Heart right ventricle (tissue), 16 donors: ENCODE results near the gene ROPN1. TPM values are rescaled to one million over a fixed set of nuclear protein-coding genes. Genes with fewer than 3 reads are reported as not detected.

ENCODE experiments used
- ATAC-seq, 8 donors: fragments of 200-7000 bp; cut with Tn5 transposase; one replicate each; pipeline ENCODE4 v1.9.1; 2020; ENCODE audit warnings: mild to moderate bottlenecking in 8 of 8, moderate library complexity in 8 of 8, moderate number of reproducible peaks in 1 of 8
- DNase-seq, 2 donors: peaks; one replicate each; pipeline ENCODE4 v3.0.0-alpha.2; 2020
- H3K27ac ChIP-seq, 10 donors: fragments of 200-600 bp; sonication (generic) in 2 of 10; one replicate each; pipeline versions ENCODE4 v1.5.0 to v1.8.0; 2020 to 2022; ENCODE audit warnings: mild to moderate bottlenecking in 3 of 10
- H3K27me3 ChIP-seq, 7 donors: fragments of 200-600 bp; one replicate each; pipeline ENCODE4 v1.8.0; 2021 to 2022; ENCODE audit warnings: mild to moderate bottlenecking in 2 of 7
- H3K36me3 ChIP-seq, 9 donors: fragments of 200-600 bp; sonication (generic) in 1 of 9; one replicate each; pipeline versions ENCODE4 v1.5.0 to v1.8.0; 2020 to 2022; ENCODE audit warnings: mild to moderate bottlenecking in 2 of 9
- H3K4me1 ChIP-seq, 9 donors: fragments of 200-600 bp; sonication (generic) in 1 of 9; one replicate each; pipeline versions ENCODE4 v1.5.0 to v1.8.0; 2020 to 2022; ENCODE audit warnings: mild to moderate bottlenecking in 4 of 9
- H3K4me3 ChIP-seq, 10 donors: fragments of 200-600 bp; sonication (generic) in 2 of 10; one replicate each; pipeline versions ENCODE4 v1.5.0 to v1.8.0; 2020 to 2022; ENCODE audit warnings: mild to moderate bottlenecking in 7 of 10, moderate library complexity in 2 of 10
- H3K9me3 ChIP-seq, 11 donors: fragments of 200-600 bp in 10 of 11; sonication (generic) in 2 of 11; one replicate each; pipeline versions ENCODE4 v1.5.0 to v1.8.0; 2013 to 2022; ENCODE audit warnings: mild to moderate bottlenecking in 2 of 11, control low read depth in 1 of 11, moderate library complexity in 1 of 11
- CTCF ChIP-seq, 9 donors: fragments of 200-600 bp; sonication (generic) in 2 of 9; IDR thresholded peaks; one replicate each; pipeline versions ENCODE4 v1.5.0 to v1.8.0; 2021 to 2022; ENCODE audit warnings: antibody characterized with exemption in 9 of 9, mild to moderate bottlenecking in 5 of 9, moderate library complexity in 1 of 9
- WGBS, 2 donors: extraction: QIAGEN DNeasy Blood & Tissue Kit; methylation state at CpG; one replicate each; pipeline ENCODE4 v1.1.7; 2013; ENCODE audit warnings: inconsistent platforms in 1 of 2; 5-methylcytosine and 5-hydroxymethylcytosine counted together
- intact Hi-C, 10 donors: fragments of 100-400 bp; cut with DNase I; formaldehyde crosslinking; loops; one replicate each; pipeline versions ENCODE4 v1.11.1 to v1.14.2; 2022
- polyA plus RNA-seq, 2 donors: library from polyadenylated mRNA; stranded (reverse); fragments of 200-250 nt; gene quantifications; one replicate each; pipeline ENCODE4 v1.2.3, GENCODE V29; 2013
- total RNA-seq, 10 donors: library from RNA; stranded (reverse); fragmentation: NEBNext Ultra II Directional in 3 of 10; extraction: Animal tissue kit (Norgen Biotek cat#: 25700) in 3 of 10; gene quantifications; one replicate each; pipeline versions ENCODE4 v1.2.1 to v1.2.4, GENCODE V29; 2021 to 2023
- donor health status: Arrhythmogenic right ventricular cardiomyopathy.
- donor health status: ischemic (EF 13 %, LVEDD 7.1; RV severe dilation, severe dysfunction).
- donor health status: healthy with polysubstance abuse.
- donor health status: DM: no; HTN: yes; CAD: no.
- donor health status: DM: no; HTN: no; CAD: no.
- donor health status: ischemic (EF 25% LVEDD 6.9; RV normal size, moderate dysfunction).
- donor health status: ischemic (EF 25% LVEDD 5.7; RV mildly dilated, moderate dysfunction).
- donor health status: healthy.
- donor health status: DM: yes; HTN: yes; CAD: no.
- donor health status: Ischemic cardiomyopathy.
- donor health status: ischemic (EF 35%, LVEDD 5.7; RV mildly dilated, moderate dysfunction).
- donor health status: nonischemic (EF 11% LVEDD 7.7; RV severe dilation, severe dysfunction).
- donor health status: DM: yes; HTN: yes; CAD: no.
- donor health status: PGD.
- donor health status: ischemic (EF 29% LVEDD 5.4; RV normal size, mild dysfunction).
- donor health status: nonischemic (EF 23%, LVEDD 6.1; RV moderate dilation, normal function).

Gene ROPN1
- total and polyA plus RNA-seq, 12 donors = 0.28 to 2.0 (median 0.42) TPM; not detected in 5

- H3K27ac ChIP-seq = no peak overlapping the region
- peaks cover 0 to 46% (median 17%) of the 10 kb centered on the region in 11 donors for H3K9me3 ChIP-seq
- intact Hi-C loops = no loop called here
- H3K36me3 ChIP-seq = peaks cover 0 to 65% (median 12%) of the 10 kb centered on the region in 9 donors
- H3K4me3 ChIP-seq = no peak overlapping the region
- ATAC-seq (no peak), DNase-seq (no peak)
- TF ChIP-seq CTCF (IDR thresholded peaks at IDR 0.05) = no peak
- WGBS, 2 donors = 96 to 99% methylated on average over 3 of the region's 3 CpGs
- no peaks in the 10 kb centered on the region for H3K27me3 ChIP-seq
- H3K4me1 ChIP-seq = no peaks in the 10 kb centered on the region
Measured at GRCh38 chr3:123919353-123919752, 72.6 kb downstream of the ROPN1 start.

Other genes starting within 250 kb of the ROPN1 start
- 10 to 100 TPM in 7 of 10 donors, 1 to 10 TPM in 3; 5.8 to 15.1 (median 11.6) TPM for gene MYLK, start 107.8 kb downstream of the ROPN1 start, total RNA-seq
- 10 to 100 TPM in 1 of 2 donors, 1 to 10 TPM in 1; 5.6 to 20.6 TPM for gene MYLK, start 107.8 kb downstream of the ROPN1 start, polyA plus RNA-seq
- gene CCDC14, start 30.9 kb downstream of the ROPN1 start, total RNA-seq = 10 to 100 TPM in 1 of 10 donors, 1 to 10 TPM in 9; 5.8 to 10.2 (median 7.2) TPM
- gene CCDC14, start 30.9 kb downstream of the ROPN1 start, polyA plus RNA-seq = 10 to 100 TPM in 1 of 2 donors, 1 to 10 TPM in 1; 7.5 to 18.9 TPM
- gene KALRN, start 41.2 kb upstream of the ROPN1 start, total RNA-seq = 100 to 1,000 TPM in 3 of 10 donors, 10 to 100 TPM in 7; 58.4 to 116 (median 87.9) TPM
- gene KALRN, start 41.2 kb upstream of the ROPN1 start, polyA plus RNA-seq = 10 to 100 TPM; 12.9 to 25.2 TPM